ENCODE measurements around the gene TNFRSF6B.

The TNFRSF6B gene

DNA sequence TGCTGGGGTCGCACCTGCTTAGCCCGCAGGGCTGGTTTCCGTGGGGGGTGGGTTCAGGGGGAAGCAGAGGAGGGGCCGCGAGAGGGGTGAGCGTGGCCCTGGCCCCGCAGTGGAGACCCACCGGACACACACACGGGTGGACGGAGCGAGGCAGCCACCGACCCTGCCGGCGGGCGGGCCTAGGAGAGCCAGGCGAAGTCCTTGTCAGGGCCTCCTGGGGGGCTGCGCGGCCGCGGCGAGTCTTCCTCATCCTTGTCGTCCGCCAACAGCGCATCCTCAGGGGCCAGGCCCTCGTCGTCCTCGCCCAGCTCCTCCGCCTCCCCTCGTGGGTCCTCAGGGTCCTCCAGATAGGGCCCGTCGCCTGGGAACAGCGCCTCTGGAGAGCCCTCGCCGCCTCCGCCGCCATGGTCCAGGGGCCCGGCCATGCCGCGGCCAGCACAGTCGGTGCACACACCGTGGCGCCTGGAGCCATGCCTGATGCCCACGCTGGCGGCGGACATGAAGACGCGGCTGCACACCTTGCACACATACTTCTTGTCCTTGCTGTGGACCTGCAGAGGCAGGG lies 50.4 kb downstream of the TNFRSF6B start:
- DNase-seq (no peak), ATAC-seq (ENCODE audit: insufficient read depth, low read depth) (no peak)
- Histone ChIP-seq H3K4me1 (ENCODE audit: insufficient read depth, low read length) (peaks cover 16% of the 10 kb centered on the region), H3K9ac (ENCODE audit: low read depth, low read length) (no peak overlapping the region), H3K36me3 (ENCODE audit: insufficient read depth, low read length) (peaks cover 15% of the 10 kb centered on the region), H2AFZ (ENCODE audit: low read depth, low read length) (no peak overlapping the region), H4K20me1 (ENCODE audit: insufficient read depth, low read length) (peaks cover 5% of the 10 kb centered on the region; the same call in 1 of the 2 replicates), H3K4me3 (ENCODE audit: low read depth in 1 of 2, low read length in 2 of 2) (no peak overlapping the region), H3K79me2 (ENCODE audit: insufficient read depth, low read length) (no peaks in the 10 kb centered on the region), H3K27me3 (ENCODE audit: insufficient read depth, low read length, poor library complexity) (no peaks in the 10 kb centered on the region), H3K4me2 (ENCODE audit: insufficient read depth, low read length) (no peak overlapping the region), H3K27ac (ENCODE audit: low read length) (no peak overlapping the region), H3K9me3 (ENCODE audit: insufficient read depth, low read length, severe bottlenecking) (no peaks in the 10 kb centered on the region)
- no peak for TF ChIP-seq EZH2 (IDR thresholded peaks at IDR 0.05; ENCODE audit: borderline replicate concordance, low read depth, low read length, severe bottlenecking)

DNA sequence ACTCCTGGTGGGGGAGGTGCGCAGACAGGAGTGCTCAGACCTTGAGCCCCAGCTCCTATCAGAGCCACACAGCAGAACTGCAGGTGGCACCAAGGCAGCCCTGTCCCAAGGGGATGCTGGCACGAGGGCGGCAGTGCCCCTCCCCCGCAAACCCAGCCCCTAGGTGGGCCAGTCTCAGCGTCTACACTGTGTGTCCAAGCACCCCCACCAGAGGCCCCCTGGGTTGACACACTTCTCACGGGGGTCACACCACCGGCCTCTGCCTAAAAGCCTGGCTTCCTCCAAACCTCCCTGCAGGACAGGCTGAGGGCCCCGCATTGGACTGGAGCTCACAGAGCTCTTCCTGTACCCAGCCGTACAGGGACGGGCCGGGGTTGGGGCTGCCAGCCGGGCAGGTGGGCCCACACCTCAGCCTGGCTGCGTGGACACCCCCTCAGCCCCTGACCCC lies 51.2 kb downstream of the TNFRSF6B start:
- Histone ChIP-seq H3K4me2 (ENCODE audit: insufficient read depth, low read length) (no peak overlapping the region), H3K9me3 (ENCODE audit: insufficient read depth, low read length, severe bottlenecking) (no peaks in the 10 kb centered on the region)

More for the DNA sequence above, 51.2 kb downstream of the TNFRSF6B start:
- no peaks in the 10 kb centered on the region for H3K79me2 ChIP-seq (ENCODE audit: insufficient read depth, low read length)
- H3K4me1 ChIP-seq (ENCODE audit: insufficient read depth, low read length): peaks cover 15% of the 10 kb centered on the region
- H3K27me3 ChIP-seq (ENCODE audit: insufficient read depth, low read length, poor library complexity): no peaks in the 10 kb centered on the region
- H3K4me3 ChIP-seq (ENCODE audit: low read depth in 1 of 2, low read length in 2 of 2): no peak overlapping the region
- DNase-seq (no peak), ATAC-seq (ENCODE audit: insufficient read depth, low read depth) (no peak)
- peaks cover 2% of the 10 kb centered on the region; the same call in 1 of the 2 replicates for H4K20me1 ChIP-seq (ENCODE audit: insufficient read depth, low read length)
- TF ChIP-seq EZH2 (IDR thresholded peaks at IDR 0.05; ENCODE audit: borderline replicate concordance, low read depth, low read length, severe bottlenecking): no peak
- TF ChIP-seq, protein P1, sequence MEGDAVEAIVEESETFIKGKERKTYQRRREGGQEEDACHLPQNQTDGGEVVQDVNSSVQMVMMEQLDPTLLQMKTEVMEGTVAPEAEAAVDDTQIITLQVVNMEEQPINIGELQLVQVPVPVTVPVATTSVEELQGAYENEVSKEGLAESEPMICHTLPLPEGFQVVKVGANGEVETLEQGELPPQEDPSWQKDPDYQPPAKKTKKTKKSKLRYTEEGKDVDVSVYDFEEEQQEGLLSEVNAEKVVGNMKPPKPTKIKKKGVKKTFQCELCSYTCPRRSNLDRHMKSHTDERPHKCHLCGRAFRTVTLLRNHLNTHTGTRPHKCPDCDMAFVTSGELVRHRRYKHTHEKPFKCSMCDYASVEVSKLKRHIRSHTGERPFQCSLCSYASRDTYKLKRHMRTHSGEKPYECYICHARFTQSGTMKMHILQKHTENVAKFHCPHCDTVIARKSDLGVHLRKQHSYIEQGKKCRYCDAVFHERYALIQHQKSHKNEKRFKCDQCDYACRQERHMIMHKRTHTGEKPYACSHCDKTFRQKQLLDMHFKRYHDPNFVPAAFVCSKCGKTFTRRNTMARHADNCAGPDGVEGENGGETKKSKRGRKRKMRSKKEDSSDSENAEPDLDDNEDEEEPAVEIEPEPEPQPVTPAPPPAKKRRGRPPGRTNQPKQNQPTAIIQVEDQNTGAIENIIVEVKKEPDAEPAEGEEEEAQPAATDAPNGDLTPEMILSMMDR (IDR thresholded peaks at IDR 0.05; ENCODE audit: borderline replicate concordance, extremely low read depth, low read length, poor library complexity, severe bottlenecking): no peak
- no peak overlapping the region for H3K9ac ChIP-seq (ENCODE audit: low read depth, low read length)
- H3K36me3 ChIP-seq (ENCODE audit: insufficient read depth, low read length): peaks cover 7% of the 10 kb centered on the region
- H2AFZ ChIP-seq (ENCODE audit: low read depth, low read length): no peak overlapping the region
- no peak overlapping the region for H3K27ac ChIP-seq (ENCODE audit: low read length)
